ENCODE results near the gene IL17RD. TPM values are rescaled to one million over a fixed set of nuclear protein-coding genes. Genes with fewer than 3 reads are reported as not detected.

IL17RD gene
- total RNA-seq, 1 donor from 2014 or later: 0.09 TPM

Other genes starting within 250 kb of the IL17RD start
- gene SPATA12, start 104.7 kb downstream of the IL17RD start, total RNA-seq: not detected in 2 replicates
- gene HESX1, start 34.6 kb upstream of the IL17RD start, total RNA-seq: 0.30 and 0.43 TPM in 2 replicates
- gene APPL1, start 62.4 kb upstream of the IL17RD start, total RNA-seq: 40.7 and 43.8 TPM in 2 replicates
- gene ASB14, start 127.3 kb upstream of the IL17RD start, total RNA-seq: not detected in 2 replicates

Data from activated T-helper 2 cell treated with anti-CD3 and anti-CD28 coated beads, Interferon-gamma antibody, Interleukin-2, Interleukin-4, amounts not matched to agents 10 μg/mL and 5 μg/mL and 100 μg/mL, durations not matched to agents 14 hours and 24 hours and 36 hours (primary cell).